D721Med (cell line): ENCODE data around the gene KLHDC7B.

Experiments used
- DNase-seq: peaks from one replicate; pipeline ENCODE4 v3.0.0; 2011; ENCODE audit warnings: low spot score; ENCODE audit not compliant: insufficient read length
- FAIRE-seq: peaks from 2 replicates; lab custom pipeline; 2011; peaks lifted over from hg19 to GRCh38; lab: Jason Lieb, UNC
- TF ChIP-seq, protein P1 (sequence below): IDR thresholded peaks from 2 replicates; pipeline ENCODE4 v1.5.1; 2012; ENCODE audit warnings: mild to moderate bottlenecking, control low read depth; ENCODE audit not compliant: insufficient read depth; ENCODE audit errors: missing control alignments

The KLHDC7B gene

GRCh38 chr22:50583294-50583861 lies 37.7 kb downstream of the KLHDC7B start:
- TF ChIP-seq, protein P1, sequence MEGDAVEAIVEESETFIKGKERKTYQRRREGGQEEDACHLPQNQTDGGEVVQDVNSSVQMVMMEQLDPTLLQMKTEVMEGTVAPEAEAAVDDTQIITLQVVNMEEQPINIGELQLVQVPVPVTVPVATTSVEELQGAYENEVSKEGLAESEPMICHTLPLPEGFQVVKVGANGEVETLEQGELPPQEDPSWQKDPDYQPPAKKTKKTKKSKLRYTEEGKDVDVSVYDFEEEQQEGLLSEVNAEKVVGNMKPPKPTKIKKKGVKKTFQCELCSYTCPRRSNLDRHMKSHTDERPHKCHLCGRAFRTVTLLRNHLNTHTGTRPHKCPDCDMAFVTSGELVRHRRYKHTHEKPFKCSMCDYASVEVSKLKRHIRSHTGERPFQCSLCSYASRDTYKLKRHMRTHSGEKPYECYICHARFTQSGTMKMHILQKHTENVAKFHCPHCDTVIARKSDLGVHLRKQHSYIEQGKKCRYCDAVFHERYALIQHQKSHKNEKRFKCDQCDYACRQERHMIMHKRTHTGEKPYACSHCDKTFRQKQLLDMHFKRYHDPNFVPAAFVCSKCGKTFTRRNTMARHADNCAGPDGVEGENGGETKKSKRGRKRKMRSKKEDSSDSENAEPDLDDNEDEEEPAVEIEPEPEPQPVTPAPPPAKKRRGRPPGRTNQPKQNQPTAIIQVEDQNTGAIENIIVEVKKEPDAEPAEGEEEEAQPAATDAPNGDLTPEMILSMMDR: no peak
- FAIRE-seq: no peak
- DNase-seq: no peak

DNA sequence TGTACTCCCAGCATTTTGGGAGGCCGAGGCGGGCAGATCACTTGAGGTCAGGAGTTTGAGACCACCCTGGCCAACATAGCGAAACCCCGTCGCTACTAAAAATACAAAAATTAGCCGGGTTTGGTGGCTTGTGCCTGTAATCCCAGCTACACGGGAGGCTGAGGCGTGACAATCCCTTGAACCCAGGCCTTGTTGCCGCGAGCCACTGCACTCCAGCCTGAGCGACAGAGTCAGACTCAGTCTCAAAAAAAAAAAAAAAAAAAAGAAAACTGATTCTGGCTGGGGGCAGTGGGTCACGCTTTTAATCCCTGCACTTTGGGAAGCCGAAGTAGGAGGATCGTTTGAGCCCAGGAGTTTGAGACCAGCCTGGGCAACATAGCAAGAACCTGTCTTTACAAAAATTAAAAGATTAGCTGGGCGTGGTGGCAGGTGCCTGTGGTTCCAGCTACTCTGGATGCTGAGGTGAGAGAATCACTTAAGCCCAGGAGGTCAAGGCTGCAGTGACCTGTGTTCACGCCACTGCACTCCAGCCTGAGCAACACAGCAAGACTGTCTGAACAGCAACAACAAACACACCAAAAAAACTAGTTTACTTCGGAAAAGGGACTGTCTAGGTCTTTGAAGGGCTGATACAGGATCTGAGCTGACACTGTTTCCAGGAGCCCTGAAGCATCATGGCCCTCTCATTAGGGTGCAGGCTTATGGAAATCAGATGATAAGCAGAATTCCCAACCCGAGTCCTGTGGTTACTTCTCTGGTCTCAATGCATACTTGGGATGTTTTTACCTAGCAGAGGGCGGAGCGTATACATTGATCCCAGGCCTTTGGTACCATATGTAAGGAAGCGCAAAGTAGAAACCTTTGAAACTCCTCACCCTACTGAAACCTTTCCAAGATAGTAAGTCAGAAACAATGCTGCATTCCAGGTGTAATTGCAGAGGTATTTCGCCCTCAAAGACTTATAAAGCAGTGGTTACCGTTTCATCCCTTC lies 38.7 kb downstream of the KLHDC7B start:
- DNase-seq (no peak), FAIRE-seq (no peak)
- TF ChIP-seq, protein P1: no peak

DNA sequence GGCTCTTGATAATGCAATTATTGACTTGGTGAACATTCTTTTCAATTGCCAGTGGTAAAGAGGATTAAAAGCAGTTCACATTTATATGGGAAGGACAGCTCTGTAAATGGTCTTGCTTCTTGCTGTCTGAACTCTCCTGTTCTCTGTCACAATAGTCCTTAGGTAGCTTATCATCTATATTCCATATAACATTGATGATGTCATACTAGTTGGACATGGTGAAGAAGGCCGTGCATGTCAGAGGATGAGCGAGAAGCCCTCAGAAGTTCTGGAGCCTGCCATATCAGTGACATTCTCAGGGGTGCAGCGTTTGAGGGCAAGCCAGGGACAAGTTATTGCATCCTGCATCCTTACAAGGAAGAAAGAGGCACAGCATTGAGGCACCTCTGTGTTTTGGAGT lies 39.5 kb downstream of the KLHDC7B start:
- FAIRE-seq: no peak
- no peak for DNase-seq
- TF ChIP-seq, protein P1: no peak

GRCh38 chr22:50585781-50586180 lies 40.1 kb downstream of the KLHDC7B start:
- DNase-seq: no peak
- FAIRE-seq: no peak
- TF ChIP-seq, protein P1: no peak

DNA sequence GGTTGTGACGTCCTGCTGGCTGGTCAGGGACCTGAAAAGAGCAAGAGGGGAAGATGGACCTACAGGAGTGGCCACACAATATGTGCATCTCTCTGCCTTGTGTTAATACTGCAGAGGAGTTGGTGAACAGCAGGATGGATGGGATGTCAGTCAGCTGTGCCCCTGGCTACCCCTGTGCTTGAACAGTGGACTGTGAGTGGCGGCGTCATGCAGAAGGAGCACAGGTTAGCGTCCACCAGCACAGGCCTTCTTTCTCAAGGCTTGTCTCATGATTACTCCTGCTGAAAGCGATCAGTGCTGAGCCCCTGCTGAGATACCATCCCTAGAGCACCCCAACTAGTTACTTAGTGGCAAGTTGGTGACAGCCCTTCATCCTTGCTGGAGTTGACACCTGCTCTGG lies 40.7 kb downstream of the KLHDC7B start:
- TF ChIP-seq, protein P1: no peak
- DNase-seq (no peak), FAIRE-seq (no peak)

DNA sequence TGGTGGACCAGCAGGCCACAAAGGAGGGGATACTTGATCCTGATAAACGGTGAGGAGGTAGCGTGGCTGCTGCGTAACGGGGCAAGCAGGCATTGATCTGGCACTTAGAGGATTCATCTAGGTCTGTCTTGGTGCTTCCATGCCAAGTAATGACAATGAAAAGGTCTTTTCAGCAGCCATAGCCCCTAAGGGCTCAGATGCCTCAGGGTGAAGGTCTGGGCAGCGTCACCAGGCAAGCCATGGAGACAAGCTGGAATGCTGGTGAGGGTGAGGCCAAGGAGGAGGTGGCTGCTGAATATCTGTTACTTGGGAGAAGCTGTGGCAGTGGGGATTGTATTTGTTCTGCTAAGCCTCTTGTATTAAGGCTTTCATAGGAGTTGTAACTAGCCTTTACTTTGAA lies 41.7 kb downstream of the KLHDC7B start:
- FAIRE-seq (no peak), DNase-seq (no peak)
- TF ChIP-seq, protein P1: no peak
